ENCODE measurements around the gene PSMD5. TPM values are rescaled to one million over a fixed set of nuclear protein-coding genes. Genes with fewer than 3 reads are reported as not detected.

PSMD5 gene
- total RNA-seq, 1 experiment from 2014 or later, result 68.1 TPM

DNA sequence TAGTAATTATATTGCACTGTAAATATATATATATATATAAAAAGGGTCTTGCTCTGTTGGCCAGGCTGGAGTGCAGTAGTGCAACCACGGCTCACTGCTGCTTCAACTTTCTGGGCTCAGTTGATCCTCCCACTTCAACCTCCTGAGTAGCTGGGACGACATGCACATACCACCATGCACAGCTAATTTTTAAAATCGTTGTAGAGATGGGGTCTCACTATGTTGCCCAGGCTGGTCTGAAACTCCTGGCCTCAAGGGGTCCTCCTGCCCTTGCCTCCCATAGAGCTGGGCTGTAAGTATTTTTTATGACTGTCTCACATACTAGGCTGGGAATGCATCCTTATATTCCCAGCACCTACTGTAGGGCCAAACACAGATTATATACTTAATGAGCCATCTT lies 11.9 kb downstream of the PSMD5 start:
- Histone ChIP-seq H3K27me3 (replicated peaks; ENCODE audit: control insufficient read depth, insufficient read depth, low read length) (no peaks in the 10 kb centered on the region), H3K36me3 (ENCODE audit: control insufficient read depth, insufficient read depth, low read length) (peaks cover 4% of the 10 kb centered on the region), H3K9me3 (no peaks in the 10 kb centered on the region), H3K4me1 (no peaks in the 10 kb centered on the region), H3K4me3 (ENCODE audit: low read depth, low read length) (no peak overlapping the region)
- no TSS peak for BruUV-seq (replicated peaks)
- H3K9me3 Mint-ChIP-seq (ENCODE audit: unreplicated experiment), result no peaks in the 10 kb centered on the region
- CTCF ChIA-PET, result no interaction called here
- intact Hi-C loops (cut with micrococcal nuclease; ENCODE audit: unreplicated experiment), result no loop called here
- H3K4me3 Mint-ChIP-seq (ENCODE audit: unreplicated experiment), result no peak overlapping the region
- no peak overlapping the region for H3K27ac Mint-ChIP-seq (ENCODE audit: unreplicated experiment)
- DNase-seq, result no peak
- TF ChIP-seq, protein P1, sequence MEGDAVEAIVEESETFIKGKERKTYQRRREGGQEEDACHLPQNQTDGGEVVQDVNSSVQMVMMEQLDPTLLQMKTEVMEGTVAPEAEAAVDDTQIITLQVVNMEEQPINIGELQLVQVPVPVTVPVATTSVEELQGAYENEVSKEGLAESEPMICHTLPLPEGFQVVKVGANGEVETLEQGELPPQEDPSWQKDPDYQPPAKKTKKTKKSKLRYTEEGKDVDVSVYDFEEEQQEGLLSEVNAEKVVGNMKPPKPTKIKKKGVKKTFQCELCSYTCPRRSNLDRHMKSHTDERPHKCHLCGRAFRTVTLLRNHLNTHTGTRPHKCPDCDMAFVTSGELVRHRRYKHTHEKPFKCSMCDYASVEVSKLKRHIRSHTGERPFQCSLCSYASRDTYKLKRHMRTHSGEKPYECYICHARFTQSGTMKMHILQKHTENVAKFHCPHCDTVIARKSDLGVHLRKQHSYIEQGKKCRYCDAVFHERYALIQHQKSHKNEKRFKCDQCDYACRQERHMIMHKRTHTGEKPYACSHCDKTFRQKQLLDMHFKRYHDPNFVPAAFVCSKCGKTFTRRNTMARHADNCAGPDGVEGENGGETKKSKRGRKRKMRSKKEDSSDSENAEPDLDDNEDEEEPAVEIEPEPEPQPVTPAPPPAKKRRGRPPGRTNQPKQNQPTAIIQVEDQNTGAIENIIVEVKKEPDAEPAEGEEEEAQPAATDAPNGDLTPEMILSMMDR (IDR thresholded peaks at IDR 0.05; ENCODE audit: insufficient read depth in 1 of 2, low read depth in 1 of 2, low read length in 1 of 2, severe bottlenecking in 1 of 2, unreplicated experiment in 1 of 2), result no peak
- H3K27me3 Mint-ChIP-seq (ENCODE audit: insufficient read depth, unreplicated experiment), result no peaks in the 10 kb centered on the region
- no peaks in the 10 kb centered on the region for H3K4me1 Mint-ChIP-seq (ENCODE audit: low read depth, unreplicated experiment)
- POLR2A ChIA-PET, result interaction anchor here (0.5 kb wide), 1 partner anchor 527 kb away, joined by 3 read pairs; no protein-coding TSS in a partner anchor
- H3K36me3 Mint-ChIP-seq (ENCODE audit: insufficient read depth, unreplicated experiment), result peaks cover 81% of the 10 kb centered on the region

DNA sequence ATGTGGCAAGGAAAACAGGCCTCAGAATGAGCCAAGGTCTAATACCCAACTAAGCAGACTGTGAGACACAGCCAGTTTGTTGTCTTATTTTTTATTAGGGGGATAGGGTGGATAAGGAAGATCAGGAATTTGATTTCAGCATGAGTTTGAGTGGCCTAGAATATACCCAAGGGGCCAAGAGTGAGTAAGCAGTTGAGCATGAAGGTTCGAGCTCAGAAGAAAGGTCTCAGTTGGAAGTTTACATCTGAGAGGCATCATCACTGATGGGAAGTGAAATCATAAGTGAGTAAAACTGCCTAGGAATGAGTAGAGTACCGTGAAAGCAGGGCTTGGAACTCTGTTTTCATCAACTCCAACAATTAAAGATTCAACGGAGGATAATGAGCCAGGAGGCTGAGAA lies 12.6 kb downstream of the PSMD5 start:
- Histone ChIP-seq H3K4me1 (no peaks in the 10 kb centered on the region), H3K9me3 (peaks cover 6% of the 10 kb centered on the region), H3K27me3 (replicated peaks; ENCODE audit: control insufficient read depth, insufficient read depth, low read length) (no peaks in the 10 kb centered on the region), H3K36me3 (ENCODE audit: control insufficient read depth, insufficient read depth, low read length) (peaks cover 4% of the 10 kb centered on the region), H3K4me3 (ENCODE audit: low read depth, low read length) (no peak overlapping the region)
- no peak overlapping the region for H3K4me3 Mint-ChIP-seq (ENCODE audit: unreplicated experiment)
- peaks cover 78% of the 10 kb centered on the region for H3K36me3 Mint-ChIP-seq (ENCODE audit: insufficient read depth, unreplicated experiment)
- BruUV-seq (replicated peaks), result no TSS peak
- DNase-seq, result no peak
- H3K4me1 Mint-ChIP-seq (ENCODE audit: low read depth, unreplicated experiment), result no peaks in the 10 kb centered on the region
- ChIA-PET CTCF (no interaction called here), POLR2A (no interaction called here)
- no peaks in the 10 kb centered on the region for H3K9me3 Mint-ChIP-seq (ENCODE audit: unreplicated experiment)
- intact Hi-C loops (cut with micrococcal nuclease; ENCODE audit: unreplicated experiment), result no loop called here
- no peak overlapping the region for H3K27ac Mint-ChIP-seq (ENCODE audit: unreplicated experiment)
- no peaks in the 10 kb centered on the region for H3K27me3 Mint-ChIP-seq (ENCODE audit: insufficient read depth, unreplicated experiment)
- TF ChIP-seq, protein P1 (IDR thresholded peaks at IDR 0.05; ENCODE audit: insufficient read depth in 1 of 2, low read depth in 1 of 2, low read length in 1 of 2, severe bottlenecking in 1 of 2, unreplicated experiment in 1 of 2), result no peak

DNA sequence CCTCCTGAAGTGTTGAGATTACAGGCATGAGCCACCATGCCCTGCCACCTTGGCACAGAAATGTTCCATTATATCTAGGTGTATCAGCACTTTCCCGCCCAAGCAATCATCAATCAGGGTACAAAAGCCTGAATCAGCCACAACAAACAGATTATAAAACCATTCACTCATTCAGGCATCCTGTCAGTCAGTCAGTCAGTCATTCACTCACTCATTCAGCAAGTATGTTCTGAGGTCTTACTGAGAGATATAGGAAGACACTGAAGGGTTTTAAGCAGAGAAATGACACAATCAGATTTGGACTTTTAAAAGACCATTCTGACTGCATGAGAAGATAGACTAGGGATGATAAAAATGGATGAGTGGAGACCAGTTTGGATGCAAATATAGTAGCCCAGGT lies 13.1 kb downstream of the PSMD5 start:
- Mint-ChIP-seq H3K27ac (ENCODE audit: unreplicated experiment) (no peak overlapping the region), H3K4me1 (ENCODE audit: low read depth, unreplicated experiment) (no peaks in the 10 kb centered on the region), H3K36me3 (ENCODE audit: insufficient read depth, unreplicated experiment) (peaks cover 81% of the 10 kb centered on the region), H3K4me3 (ENCODE audit: unreplicated experiment) (no peak overlapping the region), H3K27me3 (ENCODE audit: insufficient read depth, unreplicated experiment) (no peaks in the 10 kb centered on the region), H3K9me3 (ENCODE audit: unreplicated experiment) (no peaks in the 10 kb centered on the region)
- DNase-seq, result no peak
- ChIA-PET POLR2A (no interaction called here), CTCF (no interaction called here)
- BruUV-seq (replicated peaks), result no TSS peak
- Histone ChIP-seq H3K9me3 (peaks cover 9% of the 10 kb centered on the region), H3K27me3 (replicated peaks; ENCODE audit: control insufficient read depth, insufficient read depth, low read length) (no peaks in the 10 kb centered on the region), H3K4me1 (no peaks in the 10 kb centered on the region), H3K4me3 (ENCODE audit: low read depth, low read length) (no peak overlapping the region), H3K36me3 (ENCODE audit: control insufficient read depth, insufficient read depth, low read length) (peaks cover 4% of the 10 kb centered on the region)
- intact Hi-C loops (cut with micrococcal nuclease; ENCODE audit: unreplicated experiment), result no loop called here
- TF ChIP-seq, protein P1 (IDR thresholded peaks at IDR 0.05; ENCODE audit: insufficient read depth in 1 of 2, low read depth in 1 of 2, low read length in 1 of 2, severe bottlenecking in 1 of 2, unreplicated experiment in 1 of 2), result no peak
